ENCODE data around the gene PROM2.

Gene PROM2

GRCh38 chr2:95232232-95232631 is 42.0 kb upstream of the PROM2 start:
- Histone ChIP-seq H3F3A (ENCODE audit: insufficient read depth) (no peaks in the 10 kb centered on the region), H3K4me2 (ENCODE audit: low read depth, low read length, poor library complexity, severe bottlenecking) (no peak overlapping the region), H3K9ac (ENCODE audit: low read length) (no peak overlapping the region)

GRCh38 chr2:95234286-95234785 is 39.9 kb upstream of the PROM2 start:
- H3K79me2 ChIP-seq (ENCODE audit: insufficient read depth, low read length): no peaks in the 10 kb centered on the region
- no peaks in the 10 kb centered on the region for H3K36me3 ChIP-seq (ENCODE audit: low read length)
- no peaks in the 10 kb centered on the region for H3K27me3 ChIP-seq (ENCODE audit: low read length)
- no peak overlapping the region for H3K4me2 ChIP-seq (ENCODE audit: low read depth, low read length, poor library complexity, severe bottlenecking)
- no peaks in the 10 kb centered on the region for H3K9me2 ChIP-seq (replicated peaks; ENCODE audit: insufficient read depth, low read length)
- no peak for TF ChIP-seq EZH2phosphoT487 (conservative IDR thresholded peaks at IDR 0.05; ENCODE audit: low read length)
- TF ChIP-seq CTCF (IDR thresholded peaks at IDR 0.05; ENCODE audit: insufficient read depth, low read length, poor library complexity, severe bottlenecking): no peak
- no peaks in the 10 kb centered on the region for H3K9me3 ChIP-seq (ENCODE audit: insufficient read depth, low read length)
- H2AFZ ChIP-seq (ENCODE audit: low read depth, low read length, severe bottlenecking): no peak overlapping the region
- no peaks in the 10 kb centered on the region for H3F3A ChIP-seq (ENCODE audit: insufficient read depth)
- H4K20me1 ChIP-seq (ENCODE audit: low read depth, low read length): no peaks in the 10 kb centered on the region
- H3K4me3 ChIP-seq (ENCODE audit: insufficient read depth, low read length, poor library complexity, severe bottlenecking): no peak overlapping the region
- no peak overlapping the region for H3K27ac ChIP-seq (ENCODE audit: low read depth, low read length)
- H3K9ac ChIP-seq (ENCODE audit: low read length): no peak overlapping the region

More at GRCh38 chr2:95232232-95232631, 42.0 kb upstream of the PROM2 start:
- TF ChIP-seq CTCF (IDR thresholded peaks at IDR 0.05; ENCODE audit: insufficient read depth, low read length, poor library complexity, severe bottlenecking): no peak
- TF ChIP-seq EZH2phosphoT487 (conservative IDR thresholded peaks at IDR 0.05; ENCODE audit: low read length): no peak
- Histone ChIP-seq H3K9me2 (replicated peaks; ENCODE audit: insufficient read depth, low read length) (no peaks in the 10 kb centered on the region), H3K36me3 (ENCODE audit: low read length) (no peaks in the 10 kb centered on the region), H3K27ac (ENCODE audit: low read depth, low read length) (no peak overlapping the region), H3K4me3 (ENCODE audit: insufficient read depth, low read length, poor library complexity, severe bottlenecking) (no peak overlapping the region), H3K79me2 (ENCODE audit: insufficient read depth, low read length) (no peaks in the 10 kb centered on the region), H4K20me1 (ENCODE audit: low read depth, low read length) (no peaks in the 10 kb centered on the region), H3K9me3 (ENCODE audit: insufficient read depth, low read length) (no peaks in the 10 kb centered on the region), H3K27me3 (ENCODE audit: low read length) (no peaks in the 10 kb centered on the region), H2AFZ (ENCODE audit: low read depth, low read length, severe bottlenecking) (no peak overlapping the region)

- Histone ChIP-seq H3K9me2 (replicated peaks; ENCODE audit: insufficient read depth, low read length) (no peaks in the 10 kb centered on the region), H4K20me1 (ENCODE audit: low read depth, low read length) (no peaks in the 10 kb centered on the region), H2AFZ (ENCODE audit: low read depth, low read length, severe bottlenecking) (no peak overlapping the region), H3K9ac (ENCODE audit: low read length) (no peak overlapping the region), H3K36me3 (ENCODE audit: low read length) (no peaks in the 10 kb centered on the region), H3K79me2 (ENCODE audit: insufficient read depth, low read length) (no peaks in the 10 kb centered on the region), H3K4me3 (ENCODE audit: insufficient read depth, low read length, poor library complexity, severe bottlenecking) (no peak overlapping the region), H3K4me2 (ENCODE audit: low read depth, low read length, poor library complexity, severe bottlenecking) (no peak overlapping the region), H3K27me3 (ENCODE audit: low read length) (no peaks in the 10 kb centered on the region), H3K9me3 (ENCODE audit: insufficient read depth, low read length) (no peaks in the 10 kb centered on the region), H3F3A (ENCODE audit: insufficient read depth) (no peaks in the 10 kb centered on the region), H3K27ac (ENCODE audit: low read depth, low read length) (no peak overlapping the region)
- TF ChIP-seq CTCF (IDR thresholded peaks at IDR 0.05; ENCODE audit: insufficient read depth, low read length, poor library complexity, severe bottlenecking) (no peak), EZH2phosphoT487 (conservative IDR thresholded peaks at IDR 0.05; ENCODE audit: low read length) (no peak)
Observed at GRCh38 chr2:95234816-95235215, 39.4 kb upstream of the PROM2 start.

Data from SU-DHL-6 (cell line).